Measurements from ENCODE around the gene KIAA1217.

Gene KIAA1217

GRCh38 chr10:24311888-24312287, 103.0 kb downstream of the KIAA1217 start:
- no peak overlapping the region for H3K4me3 ChIP-seq (ENCODE audit: low read depth in 1 of 2, low read length in 1 of 2)
- H3K27ac ChIP-seq, result no peak overlapping the region
- no peaks in the 10 kb centered on the region for H3K36me3 ChIP-seq
- no peaks in the 10 kb centered on the region for H3K4me1 ChIP-seq (ENCODE audit: control insufficient read depth in 1 of 2, insufficient read depth in 1 of 2, low read depth in 1 of 2, low read length in 1 of 2)
- no peak for TF ChIP-seq CTCF (IDR thresholded peaks at IDR 0.05)
- H3K27me3 ChIP-seq, result no peaks in the 10 kb centered on the region
- no peaks in the 10 kb centered on the region for H3K9me3 ChIP-seq

- H3K4me1 ChIP-seq (ENCODE audit: control insufficient read depth in 1 of 2, insufficient read depth in 1 of 2, low read depth in 1 of 2, low read length in 1 of 2), result no peaks in the 10 kb centered on the region
- no peaks in the 10 kb centered on the region for H3K9me3 ChIP-seq
- no peaks in the 10 kb centered on the region for H3K36me3 ChIP-seq
- no peak for TF ChIP-seq CTCF (IDR thresholded peaks at IDR 0.05)
- no peaks in the 10 kb centered on the region for H3K27me3 ChIP-seq
- H3K27ac ChIP-seq, result no peak overlapping the region
- no peak overlapping the region for H3K4me3 ChIP-seq (ENCODE audit: low read depth in 1 of 2, low read length in 1 of 2)
These were observed 104.3 kb downstream of the KIAA1217 start for GRCh38 chr10:24313283-24313682.

- Histone ChIP-seq H3K27ac (no peak overlapping the region), H3K4me3 (ENCODE audit: low read depth in 1 of 2, low read length in 1 of 2) (no peak overlapping the region), H3K9me3 (no peaks in the 10 kb centered on the region), H3K36me3 (no peaks in the 10 kb centered on the region), H3K27me3 (no peaks in the 10 kb centered on the region), H3K4me1 (ENCODE audit: control insufficient read depth in 1 of 2, insufficient read depth in 1 of 2, low read depth in 1 of 2, low read length in 1 of 2) (no peaks in the 10 kb centered on the region)
- no peak for TF ChIP-seq CTCF (IDR thresholded peaks at IDR 0.05)
These were observed 106.3 kb downstream of the KIAA1217 start for GRCh38 chr10:24315211-24315610.

- H3K27ac ChIP-seq, result no peak overlapping the region
- no peaks in the 10 kb centered on the region for H3K4me1 ChIP-seq (ENCODE audit: control insufficient read depth in 1 of 2, insufficient read depth in 1 of 2, low read depth in 1 of 2, low read length in 1 of 2)
- H3K36me3 ChIP-seq, result no peaks in the 10 kb centered on the region
- no peak overlapping the region for H3K4me3 ChIP-seq (ENCODE audit: low read depth in 1 of 2, low read length in 1 of 2)
- H3K9me3 ChIP-seq, result no peaks in the 10 kb centered on the region
- TF ChIP-seq CTCF (IDR thresholded peaks at IDR 0.05), result no peak
- H3K27me3 ChIP-seq, result no peaks in the 10 kb centered on the region
These were observed 109.6 kb downstream of the KIAA1217 start for GRCh38 chr10:24318517-24318916.

- no peaks in the 10 kb centered on the region for H3K9me3 ChIP-seq
- H3K27me3 ChIP-seq, result no peaks in the 10 kb centered on the region
- no peaks in the 10 kb centered on the region for H3K36me3 ChIP-seq
- H3K4me1 ChIP-seq (ENCODE audit: control insufficient read depth in 1 of 2, insufficient read depth in 1 of 2, low read depth in 1 of 2, low read length in 1 of 2), result no peaks in the 10 kb centered on the region
- H3K27ac ChIP-seq, result no peak overlapping the region
- TF ChIP-seq CTCF (IDR thresholded peaks at IDR 0.05), result no peak
- H3K4me3 ChIP-seq (ENCODE audit: low read depth in 1 of 2, low read length in 1 of 2), result no peak overlapping the region
These were observed 111.4 kb downstream of the KIAA1217 start for GRCh38 chr10:24320373-24320772.

GRCh38 chr10:24324651-24325050, 115.7 kb downstream of the KIAA1217 start:
- no peak overlapping the region for H3K27ac ChIP-seq

More at GRCh38 chr10:24324651-24325050, 115.7 kb downstream of the KIAA1217 start:
- no peaks in the 10 kb centered on the region for H3K36me3 ChIP-seq
- TF ChIP-seq CTCF (IDR thresholded peaks at IDR 0.05), result no peak
- H3K4me3 ChIP-seq (ENCODE audit: low read depth in 1 of 2, low read length in 1 of 2), result no peak overlapping the region
- no peaks in the 10 kb centered on the region for H3K27me3 ChIP-seq
- no peaks in the 10 kb centered on the region for H3K4me1 ChIP-seq (ENCODE audit: control insufficient read depth in 1 of 2, insufficient read depth in 1 of 2, low read depth in 1 of 2, low read length in 1 of 2)
- no peaks in the 10 kb centered on the region for H3K9me3 ChIP-seq
